T-helper 1 cell (primary cell): ENCODE measurements around the gene COG5.

ENCODE experiments used
- DNase-seq, 5 donors: peaks; one replicate each; pipeline ENCODE4 v3.0.0-alpha.2; 2012 to 2020

Gene COG5

DNA sequence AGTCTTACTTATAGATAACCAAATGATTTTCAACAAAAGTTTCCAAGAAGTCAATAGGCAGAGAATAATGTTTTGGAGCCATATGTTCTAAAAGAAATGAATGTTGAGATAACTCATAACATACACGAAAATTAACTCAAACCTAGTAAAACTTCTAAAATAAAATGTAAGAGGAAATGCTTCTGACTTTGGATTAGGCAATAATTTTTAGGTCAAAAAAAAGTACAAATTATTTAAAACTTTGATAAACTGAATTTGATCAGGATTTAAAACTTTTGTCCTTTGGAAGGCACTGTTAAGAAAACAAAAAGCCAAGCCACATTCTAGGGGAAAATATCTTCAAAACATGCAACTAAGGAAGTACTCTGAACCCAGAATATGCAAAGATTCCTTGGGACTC is 242.1 kb downstream of the COG5 start:
- no peak for DNase-seq

DNA sequence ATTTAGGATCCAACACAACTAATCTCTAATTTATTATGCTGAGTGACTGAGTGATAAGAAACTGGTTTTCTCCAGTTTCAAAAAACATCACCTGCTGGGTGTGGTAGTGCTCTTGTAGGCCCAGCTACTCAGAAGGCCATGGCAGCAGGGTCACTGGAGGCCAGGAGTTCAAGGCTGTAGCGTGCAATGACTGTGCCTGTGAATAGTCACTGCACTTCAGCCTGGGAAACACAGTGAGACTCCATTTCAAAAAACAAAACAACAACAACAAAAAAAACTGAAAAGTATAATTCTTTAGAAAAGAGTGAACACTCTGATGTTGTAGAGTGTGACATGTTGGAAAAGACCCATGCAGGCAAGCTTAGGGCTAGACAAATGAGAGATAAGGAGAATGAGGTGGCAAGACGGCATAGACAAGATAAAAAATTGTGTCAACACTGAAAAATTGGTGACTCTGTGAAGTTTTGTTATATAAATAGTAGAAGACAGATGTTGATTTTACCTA is 243.9 kb downstream of the COG5 start:
- DNase-seq: no peak

DNA sequence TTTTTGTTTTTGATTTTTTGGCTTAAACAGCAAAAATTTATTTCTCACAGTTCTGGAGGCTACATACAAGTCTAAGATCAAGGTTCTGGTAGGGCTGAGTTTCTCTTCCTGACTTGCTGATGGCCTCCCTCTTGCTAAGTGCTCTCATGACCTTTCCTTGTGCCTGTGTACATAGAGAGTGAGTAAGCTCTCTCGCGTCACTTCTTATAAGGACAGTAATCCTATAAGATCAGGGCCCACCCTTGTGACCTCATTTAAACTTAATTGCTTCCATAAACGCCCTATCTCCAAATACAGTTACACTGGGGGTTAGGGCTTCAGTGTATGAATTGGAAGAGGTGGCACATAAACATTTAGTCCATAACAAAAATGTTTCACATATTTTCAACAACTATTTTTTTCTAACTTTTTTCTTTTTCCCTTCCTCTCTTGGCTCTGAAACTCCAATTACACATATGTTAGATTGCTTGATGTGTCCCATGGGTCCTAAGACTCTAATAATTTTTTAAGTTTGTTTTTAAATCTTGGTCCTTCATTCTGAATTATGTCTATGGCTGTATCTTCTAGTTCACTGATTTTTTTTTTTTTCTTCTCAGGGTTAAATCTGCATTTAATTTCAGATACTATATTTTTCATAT is 245.1 kb downstream of the COG5 start:
- DNase-seq: no peak

DNA sequence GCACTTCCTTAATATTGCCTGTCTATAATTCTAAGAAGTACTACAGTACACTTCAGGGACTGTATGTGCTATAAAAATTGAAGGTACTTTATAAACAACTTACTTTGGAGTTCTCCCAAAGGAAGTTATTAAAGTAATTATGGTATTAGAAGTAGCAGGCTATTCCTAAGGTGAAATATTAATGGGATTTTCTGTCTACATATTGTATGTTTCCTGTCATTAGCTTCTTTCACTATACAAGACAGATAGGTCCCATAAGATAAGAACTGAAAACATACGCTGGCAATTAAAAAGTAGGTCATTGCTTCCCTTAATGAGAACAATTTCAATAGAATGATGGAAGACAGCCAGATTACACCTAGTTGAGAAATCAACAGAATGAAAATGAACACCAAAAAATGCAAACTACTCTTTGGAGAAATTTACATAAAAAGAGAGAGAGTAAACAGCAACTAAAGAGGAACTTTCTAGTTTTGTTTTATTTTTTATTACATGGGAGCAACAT is 248.0 kb downstream of the COG5 start:
- no peak for DNase-seq

DNA sequence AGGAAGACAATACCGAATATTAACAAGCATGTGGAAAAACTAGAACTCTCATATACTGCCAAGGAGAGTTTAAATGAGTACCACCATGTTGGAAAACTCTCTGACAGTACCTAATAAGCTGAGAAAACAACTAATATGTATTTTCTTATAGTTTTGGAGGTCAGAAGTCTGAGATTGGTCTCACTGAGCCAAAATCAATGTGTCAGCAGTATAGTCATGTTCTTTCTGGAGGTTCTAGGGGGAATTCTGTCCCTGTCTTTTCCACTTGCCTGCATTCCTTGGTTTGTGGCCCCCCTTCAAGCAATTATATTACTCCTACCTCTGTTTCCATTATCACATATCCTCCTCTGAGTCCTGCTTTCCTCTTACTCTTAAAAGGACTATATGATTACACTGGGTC is 250.4 kb downstream of the COG5 start:
- no peak for DNase-seq

DNA sequence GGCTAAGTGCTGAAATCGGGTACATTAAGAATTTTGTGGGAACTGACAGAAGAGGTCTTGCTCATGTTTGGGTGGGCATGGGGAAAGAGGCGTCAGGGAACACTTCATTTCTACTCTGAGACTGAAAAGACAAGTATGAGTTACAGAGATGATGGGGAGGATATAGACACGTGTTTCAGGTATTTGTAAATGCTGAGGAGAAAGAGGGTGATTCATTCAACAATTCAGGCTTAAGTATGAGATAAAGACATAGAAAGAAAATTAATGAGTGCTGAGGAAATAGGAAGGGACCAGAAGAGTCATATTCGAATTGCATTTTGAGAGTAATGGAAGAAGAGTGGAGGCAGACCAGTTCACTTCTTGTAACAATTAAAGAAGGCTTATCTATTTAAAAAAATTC is 251.3 kb downstream of the COG5 start:
- no peak for DNase-seq

DNA sequence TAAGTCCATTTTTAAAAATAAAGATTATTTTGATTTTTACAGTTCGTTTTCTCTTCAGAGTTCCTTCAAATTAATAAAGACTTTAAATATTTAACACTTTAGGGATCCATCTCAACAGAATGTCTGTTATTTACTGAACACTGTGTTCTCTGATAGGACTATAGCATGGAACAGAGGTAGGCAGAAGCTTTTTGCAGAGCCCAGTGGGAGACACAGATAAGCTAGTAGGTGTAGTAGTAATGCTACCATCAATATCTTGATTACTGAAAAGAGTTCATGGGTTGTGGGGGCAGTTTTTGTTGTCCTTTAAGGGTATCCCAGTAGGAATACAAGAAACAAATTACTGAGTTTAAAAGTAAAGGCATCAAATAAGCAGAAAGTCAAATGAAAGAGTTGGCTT is 254.4 kb downstream of the COG5 start:
- DNase-seq: no peak

DNA sequence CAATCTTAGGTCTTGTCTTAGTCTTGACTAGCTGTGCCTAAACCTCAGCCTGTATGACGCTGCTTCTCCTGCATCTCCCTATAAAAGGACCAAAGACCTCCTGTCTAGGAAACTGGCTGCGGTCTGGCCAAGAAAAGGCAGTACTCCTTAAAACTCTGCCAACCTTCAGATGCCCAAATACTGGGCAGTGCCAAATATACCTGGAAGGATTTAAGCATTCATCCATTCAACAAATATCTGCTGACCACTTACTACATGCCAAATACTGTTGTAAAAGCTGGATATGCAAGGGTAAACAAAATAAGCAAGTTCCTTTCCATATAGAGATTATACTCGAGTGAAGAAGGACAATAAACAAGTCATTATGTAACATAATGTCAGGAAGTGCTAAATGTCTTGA is 259.1 kb downstream of the COG5 start:
- no peak for DNase-seq

DNA sequence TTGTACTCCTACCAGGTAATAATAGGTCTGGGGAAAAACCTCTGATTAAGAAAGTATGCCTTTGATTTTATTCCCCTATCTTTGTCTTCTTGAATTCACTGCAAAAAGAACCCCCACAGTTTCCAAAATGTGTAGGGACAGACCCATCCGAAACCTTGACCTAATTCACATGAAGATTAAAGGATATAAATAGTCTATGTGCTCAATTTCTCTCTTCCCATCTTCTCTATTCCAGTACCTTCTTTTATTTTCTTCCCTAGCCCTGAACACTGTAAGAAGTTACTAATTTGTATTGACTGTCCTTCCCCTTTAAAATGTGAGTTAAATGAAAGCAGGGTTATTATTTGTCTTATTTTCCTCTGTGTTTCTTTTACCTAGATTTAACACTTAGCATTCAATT is 259.7 kb downstream of the COG5 start:
- no peak for DNase-seq

DNA sequence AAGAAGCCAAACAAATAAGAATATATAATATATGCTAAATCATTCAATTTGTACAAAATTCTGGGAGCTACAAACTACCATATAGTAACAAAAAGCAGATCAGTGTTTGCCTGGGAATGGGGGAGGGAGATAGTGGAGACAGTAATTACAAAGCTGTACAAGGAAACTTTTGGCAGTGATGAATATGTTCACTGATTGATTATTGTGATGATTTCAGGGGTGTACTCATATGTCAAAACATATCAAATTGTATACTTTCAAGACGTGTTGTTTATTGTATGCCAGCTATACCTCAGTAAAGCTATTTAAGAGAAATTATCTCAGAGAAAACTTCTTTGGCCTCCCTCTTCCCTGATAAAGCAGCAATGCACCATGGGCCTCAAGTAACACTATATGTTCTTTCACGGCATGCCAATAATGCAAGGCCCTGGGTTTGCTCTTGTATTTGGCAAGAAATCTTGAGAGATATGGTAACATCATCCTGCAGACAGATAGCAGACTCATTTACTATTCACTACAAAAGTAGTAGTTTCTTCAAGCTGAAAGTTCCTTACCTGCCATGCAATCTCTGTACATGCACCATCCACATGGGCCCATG is 261.4 kb downstream of the COG5 start:
- no peak for DNase-seq

DNA sequence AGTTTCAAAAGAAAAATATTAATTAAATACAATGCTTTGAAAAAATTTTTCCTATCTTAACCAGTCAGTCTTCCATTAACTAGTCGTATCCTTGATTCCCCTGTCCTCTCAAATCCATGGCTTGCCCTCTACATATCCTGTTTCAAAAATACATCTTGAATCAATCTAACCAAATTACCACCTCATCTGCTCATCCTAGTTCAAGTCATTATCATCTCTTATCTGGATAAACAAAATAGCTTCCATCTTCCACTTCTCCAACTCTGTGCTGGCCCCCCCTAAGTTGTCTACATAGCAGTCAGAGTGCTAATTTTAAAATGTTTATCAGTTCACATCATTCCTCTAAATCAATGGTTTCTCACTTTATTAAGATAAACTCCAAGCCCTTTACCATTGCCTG is 269.5 kb downstream of the COG5 start:
- no peak for DNase-seq

DNA sequence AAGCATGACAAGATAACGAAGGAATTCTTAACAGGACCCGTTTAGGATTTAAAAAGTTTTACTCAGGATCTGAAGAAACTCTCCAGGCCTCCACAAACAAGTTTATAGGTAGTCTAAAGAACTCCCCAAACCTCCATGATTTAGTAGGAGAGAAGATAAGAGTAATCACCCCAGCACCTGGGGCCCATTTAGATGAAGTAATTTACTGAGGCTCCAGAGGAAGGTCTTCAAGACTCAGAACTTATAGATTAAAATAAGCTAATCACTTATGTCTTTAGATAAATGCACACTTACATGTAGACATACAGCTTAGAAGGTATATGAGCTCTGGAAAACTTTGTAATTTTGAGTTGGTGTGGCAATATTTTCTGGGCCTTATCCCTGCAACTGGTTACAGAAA is 271.1 kb downstream of the COG5 start:
- DNase-seq: no peak

DNA sequence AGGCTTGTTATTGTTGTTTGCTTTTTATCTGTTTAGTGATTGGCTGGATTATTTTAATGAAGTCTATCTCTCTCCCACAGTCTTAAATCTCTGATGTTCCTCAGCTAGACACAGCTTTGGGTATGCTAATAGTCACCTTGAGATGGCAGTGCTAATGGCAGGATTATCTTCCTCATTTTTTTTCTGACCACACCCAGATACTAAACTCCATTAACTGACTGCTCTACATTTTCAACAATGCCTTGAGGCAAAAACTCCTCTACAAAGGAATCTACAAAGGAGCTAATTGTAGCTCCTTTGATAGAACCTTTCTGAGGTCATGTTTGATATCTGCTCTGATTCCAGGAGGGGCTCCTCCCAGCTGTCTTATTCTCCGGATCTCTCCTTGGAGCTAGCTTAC is 272.3 kb downstream of the COG5 start:
- no peak for DNase-seq

DNA sequence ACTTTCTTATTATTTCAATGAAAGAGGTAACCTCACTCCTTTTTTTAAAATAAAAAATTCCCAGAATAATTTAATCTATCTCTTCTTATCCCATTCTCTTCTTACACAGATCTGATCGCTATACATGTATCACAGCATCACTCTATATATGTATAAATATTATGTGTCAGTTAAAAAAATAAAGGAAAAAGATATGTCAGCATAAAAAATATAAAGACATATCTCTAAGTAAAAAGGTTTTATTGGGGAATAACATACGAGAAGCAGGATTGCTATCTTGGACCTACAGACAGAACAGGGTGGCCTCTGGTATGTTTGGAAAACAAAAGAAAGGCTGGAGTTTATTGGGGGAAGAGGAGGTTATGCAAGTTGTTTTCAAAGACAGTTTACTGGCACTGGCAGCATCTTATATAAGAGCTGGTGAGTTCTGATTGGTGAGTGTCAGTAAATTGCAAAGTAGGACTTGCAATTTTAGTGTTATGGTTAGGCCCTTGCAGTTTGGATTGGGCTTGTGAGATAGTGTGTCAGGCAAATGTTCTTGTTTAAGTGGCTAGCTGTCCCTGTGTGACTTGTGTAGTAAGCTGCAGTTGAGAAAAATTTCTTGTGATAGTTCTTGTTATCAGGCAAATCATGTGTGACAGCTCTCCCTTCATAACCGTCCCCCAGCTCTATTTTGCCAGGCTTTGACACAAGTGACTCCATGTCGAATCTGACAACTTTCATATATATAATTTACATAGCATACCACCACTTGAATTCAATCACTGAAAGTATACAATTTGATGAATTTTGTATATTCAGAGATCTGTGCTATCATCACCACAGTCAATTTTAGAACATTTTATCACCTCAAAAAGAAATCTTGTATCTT is 276.7 kb downstream of the COG5 start:
- no peak for DNase-seq

DNA sequence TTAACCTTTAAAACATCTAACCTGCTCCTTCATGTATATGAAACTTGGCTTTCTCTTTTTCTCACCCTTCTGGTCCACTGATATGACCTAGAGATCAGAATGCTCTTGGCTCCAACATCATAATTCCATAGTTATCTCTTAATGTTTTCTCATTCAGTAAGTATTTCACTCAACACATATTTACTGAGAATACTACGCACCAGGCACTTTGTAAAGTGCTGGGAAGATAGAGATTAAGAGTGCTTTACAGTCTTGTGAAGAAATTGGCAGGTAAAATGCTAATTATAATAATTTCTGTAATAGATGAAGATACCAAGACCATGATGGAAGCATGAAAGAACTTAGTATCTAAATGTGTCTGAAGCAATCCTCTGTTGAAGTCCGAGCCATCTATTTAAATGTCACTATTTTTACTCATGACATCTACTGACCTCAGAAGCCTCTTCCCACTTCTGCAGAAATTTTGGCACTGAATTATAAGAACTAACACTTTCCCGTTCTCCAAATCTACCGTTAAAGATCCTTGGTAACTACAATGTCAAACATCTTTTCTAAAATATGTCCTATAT is 278.7 kb downstream of the COG5 start:
- DNase-seq: no peak

DNA sequence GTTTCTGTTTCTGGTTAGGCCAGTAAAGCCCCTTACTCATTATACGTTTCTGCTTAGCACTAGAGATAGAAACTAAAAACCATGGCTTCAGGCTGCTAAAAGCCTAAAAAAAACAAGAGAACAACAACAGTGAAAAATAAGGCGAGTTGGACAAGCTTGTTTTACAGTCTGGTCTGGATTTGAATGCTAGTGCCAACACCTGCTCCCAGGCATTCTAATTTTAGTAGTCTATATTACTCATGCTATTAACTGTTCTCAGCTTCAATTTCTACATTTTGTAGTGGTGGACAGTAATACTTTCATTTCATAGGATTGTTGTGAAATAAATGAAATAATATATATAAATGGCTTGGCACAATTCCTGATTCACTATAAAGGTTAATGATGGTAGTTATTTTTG is 286.4 kb downstream of the COG5 start:
- DNase-seq: no peak

DNA sequence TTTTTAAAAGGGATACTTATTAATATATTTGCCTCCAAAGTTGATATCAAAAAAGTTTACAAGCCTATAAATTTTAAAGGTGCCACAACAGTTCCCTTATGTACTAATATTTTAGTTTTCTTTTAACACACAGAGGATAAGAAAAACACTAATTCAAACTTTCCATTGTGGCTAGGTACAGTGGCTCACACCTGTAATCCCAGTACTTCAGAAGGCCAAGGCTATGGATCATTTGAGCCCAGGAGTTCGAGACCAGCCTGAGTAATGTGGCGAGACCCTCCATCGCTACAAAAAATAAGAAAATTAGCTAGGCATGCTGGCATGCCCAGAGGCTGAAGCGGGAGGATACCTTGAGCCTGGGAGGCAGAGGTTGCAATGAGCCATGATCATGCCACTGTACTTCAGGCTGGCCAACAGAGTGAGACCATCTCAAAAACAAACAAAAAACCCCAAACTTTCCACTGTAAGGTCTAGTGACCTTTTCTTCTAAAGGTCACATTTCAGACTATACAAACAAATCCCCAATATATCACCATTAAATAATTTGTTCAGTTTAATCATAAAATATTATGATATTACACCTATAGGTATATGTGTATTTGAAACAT is 287.4 kb downstream of the COG5 start:
- no peak for DNase-seq

DNA sequence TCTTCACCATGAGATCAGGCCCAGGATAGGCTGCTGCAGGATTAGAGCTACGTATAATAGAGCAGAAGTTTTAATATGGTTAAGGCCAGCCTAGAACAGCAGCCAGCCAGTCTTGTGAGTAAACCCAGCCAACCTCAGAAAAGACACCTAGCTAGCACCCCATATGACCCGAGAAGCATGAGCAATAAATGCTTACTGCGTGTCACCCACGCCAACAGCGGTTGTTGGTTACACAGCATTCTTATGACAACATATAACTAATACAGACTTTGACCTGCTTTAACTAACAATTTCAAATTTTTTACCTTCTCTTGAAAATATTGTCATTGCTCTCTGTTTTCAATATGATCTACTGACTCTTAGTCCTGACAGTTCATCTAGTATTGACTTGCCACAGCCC is 289.2 kb downstream of the COG5 start:
- DNase-seq: no peak

DNA sequence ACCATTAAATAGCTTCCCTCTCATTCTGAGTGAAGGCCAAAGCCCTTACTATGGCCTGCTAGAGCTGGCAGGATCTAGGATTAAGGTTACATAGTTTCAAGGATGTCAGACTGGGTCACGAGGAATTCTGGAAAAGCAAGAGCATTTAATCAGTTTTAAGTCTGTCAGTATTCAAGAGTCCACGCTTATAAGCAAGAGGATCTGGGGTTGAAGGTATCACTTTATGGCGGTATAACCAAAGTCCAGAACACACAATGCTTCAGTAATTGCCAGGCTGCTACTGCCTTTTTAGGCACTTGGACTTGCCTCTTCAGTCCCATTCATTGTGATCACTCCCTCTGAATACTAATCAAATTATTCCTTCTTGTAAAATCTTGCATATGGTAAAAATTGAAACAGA is 293.9 kb downstream of the COG5 start:
- no peak for DNase-seq

DNA sequence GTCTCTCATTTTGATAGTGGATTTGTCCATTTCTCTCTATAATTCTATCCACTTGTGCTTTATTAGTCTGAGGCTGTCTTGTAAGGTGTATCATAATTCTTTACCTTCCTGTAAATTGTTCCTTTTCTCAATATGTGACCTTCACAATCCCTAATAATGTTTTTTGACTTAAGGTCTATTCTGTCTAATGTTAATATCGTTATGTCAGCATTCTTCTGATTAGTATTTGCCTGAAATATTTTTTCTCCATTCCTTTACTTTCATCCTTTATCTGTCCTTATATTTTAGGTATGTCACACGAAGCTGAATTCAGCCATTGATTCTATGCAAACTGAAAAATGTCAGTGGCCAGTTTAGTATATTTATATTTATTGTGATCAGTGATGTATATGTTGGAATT is 295.1 kb downstream of the COG5 start:
- no peak for DNase-seq

DNA sequence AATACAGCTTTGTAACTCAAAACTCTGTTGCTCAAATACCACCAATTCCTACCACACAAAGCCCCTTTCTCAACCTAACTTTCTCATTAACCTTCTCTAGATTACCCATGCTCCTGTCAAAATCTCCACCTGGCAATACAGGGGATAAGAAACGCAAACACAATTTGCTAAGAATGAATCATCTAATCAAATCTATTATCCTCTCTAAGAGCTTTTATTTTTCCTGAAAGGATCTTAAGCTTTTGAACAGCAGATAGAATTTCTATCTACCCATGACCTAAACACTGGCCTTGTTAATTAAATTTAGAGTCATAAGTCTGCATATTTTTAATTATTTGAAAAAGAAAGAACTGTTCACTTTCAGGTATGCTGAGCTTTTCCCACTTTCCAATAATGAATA is 296.6 kb downstream of the COG5 start:
- DNase-seq: no peak

DNA sequence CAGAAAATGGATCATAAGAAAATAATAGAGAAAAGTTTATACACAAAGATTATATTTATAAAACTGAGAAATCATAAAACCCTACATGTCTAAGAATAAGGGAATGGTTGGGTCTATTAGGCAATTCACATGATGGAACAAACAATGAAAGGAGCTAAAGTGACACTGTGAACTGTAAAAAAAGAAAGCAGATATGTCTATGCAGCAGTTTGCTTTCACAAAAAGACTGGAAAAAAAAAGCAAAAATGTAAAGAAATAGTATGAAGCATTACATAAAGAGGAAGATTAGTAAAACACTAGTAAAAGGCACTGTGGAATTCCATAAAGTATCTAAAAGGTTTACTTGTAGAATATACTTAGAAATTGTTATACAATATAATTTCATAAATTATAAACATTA is 299.0 kb downstream of the COG5 start:
- DNase-seq: no peak

DNA sequence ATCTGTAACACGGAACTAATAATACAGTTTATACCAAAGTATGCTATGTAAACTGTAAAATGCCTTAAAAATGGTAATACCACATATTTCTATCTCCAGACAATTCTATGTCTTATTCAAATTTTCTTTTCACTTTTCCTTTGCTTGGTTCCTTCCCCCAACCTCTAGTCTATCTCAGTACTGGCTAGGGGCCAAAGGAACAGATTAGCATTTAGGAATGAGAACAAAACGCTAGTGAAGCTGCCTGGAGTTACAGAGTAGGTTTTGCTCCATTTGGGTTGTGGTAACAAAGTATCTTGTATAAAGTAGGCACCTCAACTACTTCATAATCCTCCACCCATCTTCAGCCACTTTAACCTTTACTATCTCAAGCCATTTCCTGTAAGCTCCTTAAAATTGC is 300.9 kb downstream of the COG5 start:
- no peak for DNase-seq
